H1 (cell line): ENCODE measurements around the gene IGSF23. TPM values are rescaled to one million over a fixed set of nuclear protein-coding genes. Genes with fewer than 3 reads are reported as not detected.

Source experiments
- CEBPB ChIP-seq: IDR thresholded peaks from 2 replicates; pipeline ENCODE4 v1.6.1; 2012; ENCODE audit warnings: low read depth, low read length
- CHD7 ChIP-seq: fragments of 300-600 bp; sonication (generic); IDR thresholded peaks from 2 replicates; pipeline ENCODE4 v1.7.1; 2012; ENCODE audit warnings: low read length, moderate library complexity, mild to moderate bottlenecking, inconsistent platforms; ENCODE audit not compliant: insufficient replicate concordance
- JUN ChIP-seq: IDR thresholded peaks from 2 replicates; pipeline ENCODE4 v1.6.1; 2011; ENCODE audit warnings: low read depth, mild to moderate bottlenecking, improper control_type of control experiment, low read length
- KDM5A ChIP-seq: fragments of 200-600 bp; IDR thresholded peaks from 2 replicates; pipeline ENCODE4 v1.7.1; 2012; ENCODE audit warnings: mild to moderate bottlenecking, low read length, inconsistent platforms, mixed read lengths
- PHF8 ChIP-seq: fragments of 200-600 bp; sonication (generic); conservative IDR thresholded peaks from 2 replicates; pipeline ENCODE4 v1.7.1; 2012; ENCODE audit warnings: low read depth, mild to moderate bottlenecking, inconsistent platforms, low read length, moderate library complexity
- RXRA ChIP-seq: IDR thresholded peaks from 2 replicates; pipeline ENCODE4 v1.6.1; 2011; ENCODE audit warnings: low read depth, mild to moderate bottlenecking, low read length, moderate library complexity; ENCODE audit not compliant: insufficient read depth
- SIRT6 ChIP-seq: IDR thresholded peaks from one replicate; pipeline ENCODE4 v1.7.1; 2012; ENCODE audit warnings: low read length, inconsistent platforms
- TBP ChIP-seq: IDR thresholded peaks from 2 replicates; pipeline ENCODE4 v1.6.1; 2011; ENCODE audit warnings: low read depth, low read length, improper control_type of control experiment
- TCF12 ChIP-seq: IDR thresholded peaks from 2 replicates; pipeline ENCODE4 v1.6.1; 2011; ENCODE audit warnings: low read depth, mild to moderate bottlenecking, low read length
- USF2 ChIP-seq: IDR thresholded peaks from 2 replicates; pipeline ENCODE4 v1.6.1; 2011; ENCODE audit warnings: low read length, improper control_type of control experiment
- polyA plus RNA-seq, 7 experiments: library from polyadenylated mRNA; depleted of rRNA in 3 of 7; stranded (reverse) in 5 of 7; unstranded in 2 of 7; fragments of >200 nt in 5 of 7; fragments of 200-250 nt in 2 of 7; gene quantifications; 1 replicate in 5 of 7; 2 replicates in 1 of 7; 4 replicates in 1 of 7; pipeline versions ENCODE4 v1.2.1 to v1.2.3, GENCODE V29; 2011 to 2013; ENCODE audit warnings: missing spikeins in 2 of 7, mixed read lengths in 2 of 7
- total RNA-seq: library from RNA; stranded (reverse); fragmentation: NEBNext Ultra II Directional; extraction: Animal tissue kit (Norgen Biotek cat#: 25700); gene quantifications from 2 replicates; pipeline ENCODE4 v1.2.1, GENCODE V29; 2021
- TF ChIP-seq, protein P1 (sequence below): IDR thresholded peaks from 2 replicates; pipeline ENCODE4 v1.6.1; 2012; ENCODE audit warnings: inconsistent platforms

The IGSF23 gene
- total and polyA plus RNA-seq, 2 of the 8 experiments (the other 6 are each of a cell fraction or from before 2014, with no cell fraction given), result not detected

DNA sequence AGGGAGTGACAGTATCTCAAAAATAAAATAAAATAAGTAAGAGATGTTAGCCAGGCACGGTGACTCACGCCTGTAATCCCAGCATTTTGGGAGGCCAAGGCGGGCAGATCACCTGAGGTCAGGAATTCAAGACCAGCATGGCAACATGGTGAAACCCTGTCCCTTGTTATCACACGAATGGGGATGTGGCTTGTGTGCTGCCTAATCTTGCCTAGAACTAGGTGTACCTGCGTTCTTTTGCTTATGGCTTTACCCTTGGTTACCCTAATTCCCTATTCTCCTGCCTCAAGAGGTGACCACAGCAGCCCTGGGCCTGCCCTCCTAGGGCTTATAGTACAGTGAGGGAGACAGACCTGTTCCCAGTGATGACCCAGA, 24.0 kb downstream of the IGSF23 start (continued):
- TF ChIP-seq CHD7, result no peak
- TF ChIP-seq SIRT6, result no peak
- TF ChIP-seq PHF8, result no peak
- no peak for TF ChIP-seq KDM5A
- no peak for TF ChIP-seq TCF12
- no peak for TF ChIP-seq JUN
- TF ChIP-seq USF2, result no peak
- no peak for TF ChIP-seq RXRA
- no peak for TF ChIP-seq TBP
- no peak for TF ChIP-seq CEBPB
- TF ChIP-seq, protein P1, sequence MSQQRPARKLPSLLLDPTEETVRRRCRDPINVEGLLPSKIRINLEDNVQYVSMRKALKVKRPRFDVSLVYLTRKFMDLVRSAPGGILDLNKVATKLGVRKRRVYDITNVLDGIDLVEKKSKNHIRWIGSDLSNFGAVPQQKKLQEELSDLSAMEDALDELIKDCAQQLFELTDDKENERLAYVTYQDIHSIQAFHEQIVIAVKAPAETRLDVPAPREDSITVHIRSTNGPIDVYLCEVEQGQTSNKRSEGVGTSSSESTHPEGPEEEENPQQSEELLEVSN, result no peak
